SK-N-SH (cell line): ENCODE results near the gene PPP3CA. TPM values are rescaled to one million over a fixed set of nuclear protein-coding genes. Genes with fewer than 3 reads are reported as not detected.

Source experiments
- CTCF ChIA-PET: fragments of 300-600, 350-600 bp; formaldehyde crosslinking; extraction: SDS; loops from one replicate; lab custom pipeline; 2021; lab: Yijun Ruan, JAX
- POLR2A ChIA-PET: fragments of 350-600 bp; sonication (Branson Sonifier 250); formaldehyde crosslinking; extraction: SDS; loops from one replicate; lab custom pipeline; 2020; ENCODE audit warnings: antibody characterized with exemption, inconsistent platforms; lab: Yijun Ruan, JAX
- DNase-seq: peaks from one replicate; pipeline ENCODE4 v3.0.0; 2012
- H2AFZ ChIP-seq: fragments of 200-600 bp; sonication (generic); 2 replicates; pipeline ENCODE4 v1.8.1; 2016; ENCODE audit warnings: antibody characterized with exemption, mild to moderate bottlenecking, low read depth
- H3F3A ChIP-seq: fragments of 200-600 bp; sonication (generic); replicated peaks from 2 replicates; pipeline ENCODE3; 2016; ENCODE audit warnings: antibody characterized with exemption, mild to moderate bottlenecking; ENCODE audit not compliant: insufficient read depth
- H3K27ac ChIP-seq, 2 experiments: fragments of 200-500 bp in 1 of 2; fragments of 200-600 bp in 1 of 2; sonication (Bioruptor generic) in 1 of 2; sonication (generic), shearing (Covaris generic) in 1 of 2; 2 replicates each; pipeline versions ENCODE4 v1.5.1 to v1.6.1; 2014 to 2016; ENCODE audit warnings: low read depth in 2 of 2, inconsistent platforms in 1 of 2, low read length in 1 of 2, mild to moderate bottlenecking in 1 of 2, mixed read lengths in 1 of 2
- H3K27me3 ChIP-seq: fragments of 200-600 bp; sonication (generic), shearing (Covaris generic); 2 replicates; pipeline ENCODE4 v1.6.1; 2016; ENCODE audit warnings: mixed run types; ENCODE audit not compliant: insufficient read depth
- H3K36me3 ChIP-seq, 2 experiments: fragments of 200-500 bp in 1 of 2; fragments of 200-600 bp in 1 of 2; sonication (Bioruptor generic) in 1 of 2; sonication (generic) in 1 of 2; replicated peaks in 1 of 2; 2 replicates each; pipeline versions ENCODE3 to v1.5.1; 2014 to 2016; ENCODE audit warnings: low read length in 1 of 2, mild to moderate bottlenecking in 1 of 2; ENCODE audit not compliant: insufficient read depth in 2 of 2, control insufficient read depth in 1 of 2
- H3K4me1 ChIP-seq, 2 experiments: fragments of 200-500 bp in 1 of 2; fragments of 200-600 bp in 1 of 2; sonication (Bioruptor generic) in 1 of 2; sonication (generic), shearing (Covaris generic) in 1 of 2; 2 replicates each; pipeline versions ENCODE4 v1.5.1 to v1.6.1; 2014 to 2016; ENCODE audit warnings: low read depth in 1 of 2, low read length in 1 of 2, mixed run types in 1 of 2; ENCODE audit not compliant: insufficient read depth in 2 of 2, control insufficient read depth in 1 of 2
- H3K4me2 ChIP-seq: fragments of 200-600 bp; sonication (generic), shearing (Covaris generic); 2 replicates; pipeline ENCODE4 v1.6.1; 2017; ENCODE audit warnings: mixed run types
- H3K4me3 ChIP-seq, 2 experiments: fragments of 200-500 bp in 1 of 2; fragments of 200-600 bp in 1 of 2; sonication (Bioruptor generic) in 1 of 2; sonication (generic), shearing (Covaris generic) in 1 of 2; 2 replicates each; pipeline versions ENCODE4 v1.5.1 to v1.8.1; 2014 to 2016; ENCODE audit warnings: low read depth in 2 of 2, inconsistent platforms in 1 of 2, low read length in 1 of 2, mild to moderate bottlenecking in 1 of 2, mixed read lengths in 1 of 2, moderate library complexity in 1 of 2
- H3K79me2 ChIP-seq: fragments of 200-600 bp; sonication (generic); 2 replicates; pipeline ENCODE4 v1.8.1; 2017; ENCODE audit warnings: mild to moderate bottlenecking; ENCODE audit not compliant: insufficient read depth
- H3K9ac ChIP-seq: fragments of 200-600 bp; sonication (generic); 2 replicates; pipeline ENCODE4 v1.6.1; 2017; ENCODE audit warnings: mixed run types
- H3K9me2 ChIP-seq: fragments of 200-600 bp; sonication (generic); 2 replicates; pipeline ENCODE4 v1.6.1; 2017; ENCODE audit warnings: mixed run types
- H3K9me3 ChIP-seq: fragments of 200-600 bp; sonication (generic); 2 replicates; pipeline ENCODE4 v1.6.1; 2017; ENCODE audit warnings: mixed run types, mild to moderate bottlenecking, moderate library complexity
- H4K20me1 ChIP-seq: fragments of 200-600 bp; sonication (generic); 2 replicates; pipeline ENCODE4 v1.6.1; 2017; ENCODE audit warnings: mild to moderate bottlenecking, mixed run types; ENCODE audit not compliant: insufficient read depth
- CHD2 ChIP-seq: fragments of 150-350 bp; IDR thresholded peaks from 2 replicates; pipeline ENCODE4 v1.6.1; 2018; ENCODE audit warnings: low read length; ENCODE audit not compliant: partially characterized antibody
- EP300 ChIP-seq, 2 experiments: IDR thresholded peaks; 2 replicates each; pipeline versions ENCODE4 v1.4.0 to v1.6.1; 2012; ENCODE audit warnings: borderline replicate concordance in 1 of 2, low read depth in 1 of 2, low read length in 1 of 2
- EZH2phosphoT487 ChIP-seq: fragments of 200-600 bp; sonication (generic); IDR thresholded peaks from 2 replicates; pipeline ENCODE4 v1.6.1; 2017; ENCODE audit warnings: low read depth, mixed run types, mild to moderate bottlenecking, antibody characterized with exemption, moderate library complexity, borderline replicate concordance
- JUND ChIP-seq: IDR thresholded peaks from 2 replicates; pipeline ENCODE4 v1.4.0; 2012
- MEF2A ChIP-seq: IDR thresholded peaks from 2 replicates; pipeline ENCODE4 v1.4.0; 2012; ENCODE audit warnings: low read depth, borderline replicate concordance
- NFIC ChIP-seq: IDR thresholded peaks from 2 replicates; pipeline ENCODE4 v1.4.0; 2012; ENCODE audit warnings: borderline replicate concordance
- RXRA ChIP-seq: IDR thresholded peaks from 2 replicates; pipeline ENCODE4 v1.4.0; 2012; ENCODE audit warnings: low read depth, mild to moderate bottlenecking, borderline replicate concordance
- TAF1 ChIP-seq: IDR thresholded peaks from 2 replicates; pipeline ENCODE4 v1.6.1; 2012; ENCODE audit warnings: low read depth, mild to moderate bottlenecking, low read length, moderate library complexity, borderline replicate concordance
- TCF12 ChIP-seq: IDR thresholded peaks from 2 replicates; pipeline ENCODE4 v1.4.0; 2012
- YY1 ChIP-seq: IDR thresholded peaks from 2 replicates; pipeline ENCODE4 v1.4.0; 2012; ENCODE audit warnings: low read depth, mild to moderate bottlenecking
- ZBTB33 ChIP-seq: IDR thresholded peaks from 2 replicates; pipeline ENCODE4 v1.4.0; 2012; ENCODE audit warnings: low read depth, borderline replicate concordance
- WGBS: methylation state at CpG from one replicate; pipeline ENCODE4 v1.1.6; 2017; ENCODE audit warnings: low lambda C conversion rate; 5-methylcytosine and 5-hydroxymethylcytosine counted together
- polyA plus RNA-seq, 3 experiments: library from polyadenylated mRNA; depleted of rRNA; stranded (reverse); fragments of >200 nt; gene quantifications; 2 replicates each; pipeline ENCODE4 v1.2.3, GENCODE V29; 2012
- TF ChIP-seq, protein P1 (sequence below): fragments of 200-600 bp; sonication (generic); IDR thresholded peaks from 2 replicates; pipeline ENCODE4 v1.6.1; 2017; ENCODE audit warnings: antibody characterized with exemption, mild to moderate bottlenecking, moderate library complexity
- TF ChIP-seq, protein P2 (sequence below): IDR thresholded peaks from 2 replicates; pipeline ENCODE4 v1.4.0; 2012; ENCODE audit warnings: low read depth

Gene PPP3CA
- polyA plus RNA-seq, 1 of the 3 experiments (the other 2 are of a cell fraction) = 10.7 TPM

- CTCF ChIA-PET = interaction anchor here (0.7 kb wide), 1 partner anchor 91 kb away, joined by 3 read pairs; no protein-coding TSS in a partner anchor
- no peaks in the 10 kb centered on the region for H3K9me3 ChIP-seq
- H3K27ac ChIP-seq = peak overlapping the region in 1 of 2 experiments; percentile 41; a peak in 2 of 4 replicates
- H3K9ac ChIP-seq = no peak overlapping the region
- H3K4me1 ChIP-seq = peaks cover 0 to 27% of the 10 kb centered on the region in 2 experiments; a peak in 1 of 4 replicates
- peaks cover 21% of the 10 kb centered on the region for H3F3A ChIP-seq
- H2AFZ ChIP-seq = no peak overlapping the region
- H3K4me3 ChIP-seq = no peak overlapping the region
- no peak for TF ChIP-seq TCF12
- no peak for TF ChIP-seq CHD2
- TF ChIP-seq, protein P1, sequence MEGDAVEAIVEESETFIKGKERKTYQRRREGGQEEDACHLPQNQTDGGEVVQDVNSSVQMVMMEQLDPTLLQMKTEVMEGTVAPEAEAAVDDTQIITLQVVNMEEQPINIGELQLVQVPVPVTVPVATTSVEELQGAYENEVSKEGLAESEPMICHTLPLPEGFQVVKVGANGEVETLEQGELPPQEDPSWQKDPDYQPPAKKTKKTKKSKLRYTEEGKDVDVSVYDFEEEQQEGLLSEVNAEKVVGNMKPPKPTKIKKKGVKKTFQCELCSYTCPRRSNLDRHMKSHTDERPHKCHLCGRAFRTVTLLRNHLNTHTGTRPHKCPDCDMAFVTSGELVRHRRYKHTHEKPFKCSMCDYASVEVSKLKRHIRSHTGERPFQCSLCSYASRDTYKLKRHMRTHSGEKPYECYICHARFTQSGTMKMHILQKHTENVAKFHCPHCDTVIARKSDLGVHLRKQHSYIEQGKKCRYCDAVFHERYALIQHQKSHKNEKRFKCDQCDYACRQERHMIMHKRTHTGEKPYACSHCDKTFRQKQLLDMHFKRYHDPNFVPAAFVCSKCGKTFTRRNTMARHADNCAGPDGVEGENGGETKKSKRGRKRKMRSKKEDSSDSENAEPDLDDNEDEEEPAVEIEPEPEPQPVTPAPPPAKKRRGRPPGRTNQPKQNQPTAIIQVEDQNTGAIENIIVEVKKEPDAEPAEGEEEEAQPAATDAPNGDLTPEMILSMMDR = no peak
- no peak for TF ChIP-seq ZBTB33
- no peak for TF ChIP-seq NFIC
- no peak for TF ChIP-seq EP300 (IDR thresholded peaks at IDR 0.05; ENCODE audit: borderline replicate concordance in 1 of 2, low read depth in 1 of 2, low read length in 1 of 2)
- TF ChIP-seq TAF1 = no peak
- no peak for TF ChIP-seq JUND
- no peak for TF ChIP-seq MEF2A
- TF ChIP-seq EZH2phosphoT487 = no peak
- TF ChIP-seq, protein P2, sequence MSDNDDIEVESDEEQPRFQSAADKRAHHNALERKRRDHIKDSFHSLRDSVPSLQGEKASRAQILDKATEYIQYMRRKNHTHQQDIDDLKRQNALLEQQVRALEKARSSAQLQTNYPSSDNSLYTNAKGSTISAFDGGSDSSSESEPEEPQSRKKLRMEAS = no peak
- no peak for TF ChIP-seq RXRA
- no peak for TF ChIP-seq YY1
- no peaks in the 10 kb centered on the region for H4K20me1 ChIP-seq
- H3K36me3 ChIP-seq = peaks cover 0 to 9% of the 10 kb centered on the region in 2 experiments
- H3K9me2 ChIP-seq = no peaks in the 10 kb centered on the region; the same call in 1 of the 2 replicates
- H3K4me2 ChIP-seq = peak overlapping the region; percentile 27
- H3K27me3 ChIP-seq = no peaks in the 10 kb centered on the region
- POLR2A ChIA-PET = no interaction called here
- 92% methylated on average over 5 of the region's 5 CpGs for WGBS
- peaks cover 9% of the 10 kb centered on the region; the same call in 1 of the 2 replicates for H3K79me2 ChIP-seq
- DNase-seq = no peak
Measured at GRCh38 chr4:101125045-101125942, 222.0 kb downstream of the PPP3CA start.
